Panc1 (cell line): ENCODE data around the gene ETV4.

ENCODE experiments used
- CTCF ChIP-seq: fragments of 450-650 bp; IDR thresholded peaks from 2 replicates; pipeline ENCODE4 v1.5.1; 2017; ENCODE audit warnings: mild to moderate bottlenecking
- POLR2AphosphoS5 ChIP-seq: IDR thresholded peaks from 2 replicates; pipeline ENCODE4 v1.6.1; 2012; ENCODE audit warnings: mild to moderate bottlenecking, low read depth, low read length, moderate library complexity
- REST ChIP-seq, 2 experiments: IDR thresholded peaks; 2 replicates each; pipeline ENCODE4 v1.6.1; 2011 to 2012; ENCODE audit warnings: low read depth in 2 of 2, control low read depth in 1 of 2, low read length in 1 of 2, mild to moderate bottlenecking in 1 of 2, moderate library complexity in 1 of 2; ENCODE audit not compliant: insufficient read depth in 1 of 2

- TF ChIP-seq POLR2AphosphoS5, result no peak
- no peak for TF ChIP-seq CTCF
- no peak for TF ChIP-seq REST (IDR thresholded peaks at IDR 0.05; ENCODE audit: insufficient read depth in 1 of 2, low read depth in 2 of 2, low read length in 1 of 2)
Observed at GRCh38 chr17:43517615-43518386, 28.3 kb downstream of the ETV4 start.
